Germinal center (tissue), 1 donor: ENCODE results near the gene TIMP1.

ENCODE experiments used
- DNase-seq: peaks from one replicate; pipeline ENCODE4 v3.0.0; 2012; ENCODE audit warnings: mixed read lengths, low spot score

The TIMP1 gene

DNA sequence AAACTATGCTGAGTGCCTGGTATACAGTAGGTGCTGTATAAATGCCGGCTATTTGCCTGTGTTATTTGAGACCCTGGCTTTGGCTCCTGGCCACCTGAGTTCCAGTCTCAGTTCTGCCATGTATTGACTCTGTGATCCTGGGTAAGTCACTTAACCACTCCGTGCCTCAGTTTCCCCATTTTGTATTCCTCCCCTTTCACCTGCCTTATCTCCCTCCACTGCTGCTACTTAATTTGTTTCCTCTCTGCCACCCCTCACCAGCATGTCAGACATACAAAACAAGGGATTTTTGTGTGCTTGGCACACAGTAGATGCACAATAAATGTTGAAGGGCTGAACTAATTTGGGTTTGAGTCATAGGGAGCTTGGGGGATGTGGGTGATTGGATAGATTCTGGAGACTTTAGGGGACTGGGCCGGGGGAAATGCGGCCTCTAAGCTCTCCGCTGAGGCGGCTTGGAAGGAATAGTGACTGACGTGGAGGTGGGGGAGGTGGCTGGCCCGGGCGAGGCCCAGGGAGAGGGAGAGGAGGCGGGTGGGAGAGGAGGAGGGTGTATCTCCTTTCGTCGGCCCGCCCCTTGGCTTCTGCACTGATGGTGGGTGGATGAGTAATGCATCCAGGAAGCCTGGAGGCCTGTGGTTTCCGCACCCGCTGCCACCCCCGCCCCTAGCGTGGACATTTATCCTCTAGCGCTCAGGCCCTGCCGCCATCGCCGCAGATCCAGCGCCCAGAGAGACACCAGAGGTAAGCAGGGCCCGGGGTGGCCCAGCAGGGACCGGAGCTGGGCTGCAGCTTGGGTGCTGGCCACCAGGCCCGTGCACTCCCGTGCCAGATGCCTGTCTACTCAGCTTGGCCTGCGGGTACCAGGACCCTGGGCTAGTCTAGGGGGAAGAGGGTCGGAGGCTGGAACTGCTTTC, at the start of gene TIMP1:
Gene TIMP1 (plus strand): TSS at position 706 of the 917 bp plus-strand sequence. CDS start 980 bp downstream, outside the sequence.
- peak; percentile 19 for DNase-seq

DNA sequence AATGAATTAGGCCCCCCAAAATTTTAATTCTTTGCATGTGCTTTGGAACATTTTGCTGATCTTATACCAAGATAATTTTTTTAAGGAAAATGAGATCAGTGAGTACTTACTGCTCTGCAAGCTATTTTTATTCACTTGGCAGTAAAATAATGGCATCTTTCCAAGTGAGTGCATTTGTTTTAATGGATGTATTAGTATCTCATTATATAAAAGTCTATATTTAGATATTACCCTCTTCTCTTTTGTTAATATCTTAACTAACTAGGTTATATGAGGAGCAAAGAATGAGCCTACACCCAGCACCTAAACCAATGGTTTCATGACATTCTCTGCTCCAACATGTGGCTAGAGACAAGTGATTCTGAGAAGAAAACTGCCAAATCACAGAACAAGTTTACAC, 42.4 kb upstream of the TIMP1 start:
- DNase-seq = no peak

DNA sequence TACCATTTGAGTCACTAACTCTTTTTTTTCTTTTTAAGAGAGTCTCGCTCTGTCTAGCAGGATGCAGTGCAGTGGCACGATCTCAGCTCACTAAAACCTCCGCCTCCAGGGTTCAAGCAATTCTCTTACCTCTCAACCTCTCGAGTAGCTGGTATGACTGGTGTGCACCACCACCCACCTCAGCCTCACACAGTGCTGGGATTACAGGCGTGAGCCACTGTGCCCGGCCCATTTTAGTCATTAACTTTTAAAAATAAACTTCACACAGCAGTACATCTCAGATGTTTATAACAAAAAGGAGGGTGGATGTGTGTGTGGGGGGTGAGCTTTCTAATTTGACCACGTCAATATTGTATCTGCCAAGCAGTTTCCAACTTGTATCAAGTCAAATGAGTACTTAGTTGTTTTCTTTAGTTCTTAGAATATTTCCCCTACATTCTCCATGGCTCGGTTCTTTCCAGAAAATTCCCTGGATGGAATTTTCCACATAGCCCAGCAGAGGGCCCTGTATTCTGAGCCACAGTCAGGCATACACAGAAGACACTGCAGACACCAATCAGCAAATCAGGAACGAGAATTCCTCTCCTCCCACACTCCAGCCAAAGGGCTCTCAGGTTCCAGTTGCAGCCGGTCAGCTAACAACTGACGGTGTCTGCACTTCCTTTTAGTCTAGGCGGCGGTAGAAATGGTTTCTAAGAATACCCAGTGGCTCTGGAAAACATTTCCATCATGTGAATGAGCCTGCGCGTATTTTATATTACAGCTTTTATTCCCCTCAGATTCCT, 41.3 kb upstream of the TIMP1 start:
- DNase-seq = no peak

DNA sequence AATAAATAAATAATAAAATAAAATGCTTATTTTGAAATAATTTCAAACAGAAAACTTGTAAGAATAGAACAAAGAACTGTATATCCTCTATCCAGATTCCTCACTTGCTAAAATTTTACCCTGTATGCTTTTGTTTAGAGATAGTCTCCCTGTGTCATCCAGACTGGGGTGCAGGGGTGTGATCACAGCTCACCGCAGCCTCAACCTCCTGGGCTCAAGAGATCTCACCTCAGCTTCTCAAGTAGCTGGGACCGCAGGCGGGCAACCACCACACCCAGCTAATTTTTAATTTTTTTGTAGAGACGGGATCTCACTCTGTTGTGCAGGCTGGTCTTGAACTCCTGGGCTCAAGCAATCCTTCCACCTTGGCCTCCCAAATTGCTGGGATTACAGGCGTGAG, 38.7 kb upstream of the TIMP1 start:
- DNase-seq = no peak

DNA sequence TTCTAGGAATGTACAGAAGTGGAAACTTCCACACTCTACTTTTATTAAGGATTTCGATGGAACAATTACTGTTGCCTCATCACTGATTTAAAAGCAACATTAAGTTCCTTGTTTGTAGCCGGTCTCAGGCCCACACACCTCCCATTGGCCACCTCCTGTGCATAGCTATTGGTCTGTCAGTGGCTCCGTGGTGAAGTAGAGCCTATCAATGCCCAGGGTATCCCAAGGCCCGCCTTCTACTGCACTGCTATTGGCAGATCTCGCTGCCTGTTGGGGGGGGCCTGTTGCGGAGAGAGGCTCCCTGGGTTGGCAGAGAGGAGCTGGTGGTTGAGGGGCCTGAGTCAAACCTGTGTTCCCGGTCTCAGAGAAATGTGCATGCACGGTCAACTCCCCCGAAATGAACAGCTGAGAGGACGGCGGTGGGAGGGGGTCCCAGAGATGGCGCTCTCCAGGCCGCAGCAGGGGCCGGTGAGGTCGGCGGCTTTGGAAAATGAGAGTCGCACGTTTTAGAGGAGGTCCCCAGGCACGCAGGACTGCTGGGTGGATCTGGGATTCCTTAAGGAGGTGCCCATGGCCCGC, 26.1 kb upstream of the TIMP1 start:
- peak; percentile 78 for DNase-seq

DNA sequence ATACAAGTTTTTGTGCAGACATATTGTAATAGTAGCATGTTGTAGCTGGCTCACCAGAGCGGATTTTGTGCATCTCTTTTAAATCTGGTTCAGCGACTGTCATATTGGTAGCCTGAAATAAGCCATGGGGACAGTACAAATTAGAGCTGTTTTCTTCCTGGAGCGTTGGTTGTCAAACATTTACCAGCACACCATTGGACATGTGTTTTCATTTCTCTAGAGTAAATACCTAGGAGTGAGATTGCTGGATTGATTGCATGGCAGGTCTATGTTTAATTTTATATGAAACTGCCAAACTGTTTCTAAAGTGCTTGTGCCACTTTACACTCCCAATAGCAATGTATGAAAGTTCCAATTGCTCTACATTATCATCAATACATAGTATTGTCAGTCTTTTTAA, 23.8 kb upstream of the TIMP1 start:
- no peak for DNase-seq

DNA sequence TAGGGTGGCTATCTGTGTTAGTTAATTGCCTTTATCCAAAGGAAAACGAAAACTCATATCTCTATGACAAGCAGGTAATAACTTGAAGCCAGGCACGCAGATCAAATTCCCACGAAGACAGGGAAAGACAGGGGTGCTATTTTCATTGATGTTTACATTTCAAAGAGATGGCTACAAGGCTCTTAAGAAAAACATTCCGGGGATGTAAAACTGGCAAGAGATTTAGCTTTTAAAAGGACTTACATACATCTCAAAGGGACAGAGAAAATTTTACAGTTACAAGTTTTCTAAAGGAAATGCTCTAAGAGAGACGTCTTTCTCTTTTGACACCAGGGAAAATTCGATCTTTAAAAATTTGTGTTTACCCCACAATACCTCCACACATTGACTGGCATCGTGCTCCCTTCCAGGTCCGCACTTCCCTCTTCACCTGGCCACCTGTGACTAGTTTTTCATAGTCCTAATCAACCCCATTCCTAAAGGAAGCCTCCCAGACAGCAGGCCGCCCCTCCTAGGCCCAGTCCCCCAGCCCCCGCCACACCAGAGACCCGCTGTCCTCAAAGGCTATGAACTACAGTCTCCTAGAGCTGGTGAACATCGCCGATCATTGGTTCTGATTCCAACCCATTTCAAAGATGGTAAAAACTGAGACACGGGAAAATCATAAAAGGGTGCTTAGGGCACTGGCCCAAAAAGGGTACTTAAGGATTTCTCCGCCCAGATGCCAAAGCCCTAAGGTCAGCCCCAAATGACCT, 21.9 kb upstream of the TIMP1 start:
- no peak for DNase-seq

DNA sequence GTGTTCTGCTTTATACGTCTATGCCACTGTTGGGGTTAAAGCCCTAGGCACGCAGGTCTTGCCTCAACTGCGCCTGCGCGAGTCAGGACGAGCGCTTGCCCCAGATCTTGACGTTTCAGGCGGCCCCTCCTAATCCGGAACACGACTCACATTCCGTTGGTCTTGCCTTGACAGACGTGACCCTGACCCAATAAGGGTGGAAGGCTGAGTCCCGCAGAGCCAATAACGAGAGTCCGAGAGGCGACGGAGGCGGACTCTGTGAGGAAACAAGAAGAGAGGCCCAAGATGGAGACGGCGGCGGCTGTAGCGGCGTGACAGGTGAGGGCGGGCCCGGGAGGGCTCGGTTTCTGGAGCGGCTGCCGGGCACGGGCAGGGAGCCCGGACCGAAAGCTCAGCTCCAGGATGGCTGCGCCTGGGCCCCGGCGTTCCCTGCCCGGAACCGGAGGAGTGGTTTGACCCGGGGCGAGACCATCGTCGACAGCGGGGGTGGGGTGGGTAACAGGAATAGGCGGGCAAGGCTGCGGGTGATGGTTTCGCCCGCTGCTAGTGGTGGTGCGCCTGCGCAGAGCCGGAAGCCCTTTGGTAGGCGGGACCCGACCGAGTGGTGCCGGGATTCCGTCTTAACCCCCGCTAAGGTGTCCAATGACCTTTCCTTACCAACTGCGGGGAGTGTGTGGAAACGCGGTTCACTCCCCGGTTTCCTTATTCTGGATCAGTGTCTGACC, 21.1 kb upstream of the TIMP1 start, which contains the start of gene ARAF:
Gene ARAF (plus strand): TSS at position 272 of the 725 bp plus-strand sequence. CDS start 1,763 bp downstream, outside the sequence.
- peak; percentile 93 for DNase-seq

DNA sequence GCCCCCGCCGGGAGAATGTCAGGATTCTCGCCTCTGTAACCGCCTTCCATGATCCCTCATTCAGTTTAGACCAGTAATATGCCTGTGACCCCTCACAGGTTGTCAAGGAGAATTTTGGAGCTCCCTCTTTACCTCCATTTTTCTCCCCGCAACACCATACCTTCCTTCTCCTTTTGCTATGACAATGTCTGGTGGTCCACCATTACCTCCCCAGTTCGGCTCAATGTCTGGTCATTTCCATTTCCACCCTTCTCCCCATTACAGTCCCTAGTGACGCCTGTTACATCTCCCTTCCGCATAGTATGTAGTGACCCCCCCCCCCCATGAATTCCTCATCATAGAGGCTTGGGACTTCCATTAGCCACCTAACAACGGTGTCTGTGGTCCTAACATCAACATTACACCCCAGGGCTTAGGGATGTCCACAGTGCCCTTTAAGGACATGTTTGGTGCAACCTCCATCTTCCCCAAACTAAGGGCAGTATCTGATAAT, 20.5 kb upstream of the TIMP1 start:
- DNase-seq = no peak

DNA sequence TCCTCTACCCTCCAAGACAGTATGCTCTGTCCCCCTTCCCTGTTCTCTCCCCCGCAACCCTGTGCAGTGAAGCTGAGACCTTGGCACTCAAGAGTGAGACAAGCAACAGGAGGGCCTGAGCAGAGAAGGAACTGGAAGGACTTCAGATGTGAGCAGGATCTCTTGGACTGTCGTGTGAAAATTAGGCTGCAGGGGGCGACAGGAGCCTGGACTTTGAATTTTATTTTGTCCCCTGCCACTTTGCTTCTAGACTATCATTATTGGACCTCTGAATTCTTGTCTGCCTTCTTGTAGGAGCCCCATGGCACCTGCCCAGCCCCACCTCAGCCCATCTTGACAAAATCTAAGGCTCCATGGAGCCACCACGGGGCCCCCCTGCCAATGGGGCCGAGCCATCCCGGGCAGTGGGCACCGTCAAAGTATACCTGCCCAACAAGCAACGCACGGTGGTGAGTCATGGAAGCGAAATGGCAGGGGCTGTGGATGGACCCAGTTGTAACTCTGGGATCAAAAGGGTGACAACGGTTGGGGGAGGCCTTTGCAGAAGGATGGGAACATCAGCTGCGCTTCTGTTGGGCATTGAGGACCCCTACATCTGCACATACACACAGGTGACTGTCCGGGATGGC, 19.5 kb upstream of the TIMP1 start:
- DNase-seq = no peak

DNA sequence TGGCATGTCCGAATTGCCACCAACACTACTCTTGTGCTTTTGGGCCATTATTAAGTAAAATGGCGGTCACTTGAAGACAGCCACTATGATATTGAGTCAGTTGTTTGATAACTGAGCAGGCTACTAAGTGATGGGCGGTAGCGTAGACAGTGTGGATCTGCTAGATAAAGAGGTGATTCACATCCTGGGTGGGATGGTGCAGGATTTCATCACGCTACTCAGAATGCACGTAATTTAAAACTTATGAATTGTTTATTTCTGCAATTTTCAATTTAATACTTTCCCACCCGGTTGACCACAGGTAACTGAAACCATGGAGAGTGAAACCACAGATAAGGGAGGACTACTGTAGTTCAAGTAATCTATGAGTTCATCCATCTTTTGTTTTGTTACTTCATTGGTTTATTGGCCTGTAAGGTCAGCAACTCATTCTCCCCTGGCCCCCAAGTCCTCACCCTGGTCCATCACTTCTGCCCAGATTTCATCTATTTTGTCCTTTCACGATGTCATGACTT, 18.4 kb upstream of the TIMP1 start:
- no peak for DNase-seq

DNA sequence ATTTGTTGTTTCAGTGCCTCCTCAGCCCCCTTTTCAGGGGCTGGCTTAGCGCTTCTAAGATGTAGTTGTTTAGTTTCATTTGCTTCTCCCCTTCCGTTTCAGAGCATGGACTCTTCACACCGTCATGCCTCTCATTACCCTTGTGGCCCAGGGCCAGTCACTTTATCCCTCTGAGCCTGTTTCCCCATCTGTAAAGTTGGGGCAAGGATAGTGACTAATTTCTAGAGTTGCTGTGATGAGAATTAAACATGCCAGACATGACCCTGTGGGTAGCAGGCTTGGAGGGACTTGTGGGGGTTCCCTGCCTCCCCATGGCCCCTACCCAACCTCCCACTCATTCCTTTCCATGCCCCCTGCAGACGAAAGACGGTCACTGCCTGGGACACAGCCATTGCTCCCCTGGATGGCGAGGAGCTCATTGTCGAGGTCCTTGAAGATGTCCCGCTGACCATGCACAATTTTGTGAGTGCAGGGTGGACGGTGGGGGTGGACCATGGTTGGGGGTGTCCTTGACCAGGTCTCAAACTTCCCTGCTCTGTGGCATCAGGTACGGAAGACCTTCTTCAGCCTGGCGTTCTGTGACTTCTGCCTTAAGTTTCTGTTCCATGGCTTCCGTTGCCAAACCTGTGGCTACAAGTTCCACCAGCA, 17.7 kb upstream of the TIMP1 start:
- no peak for DNase-seq

DNA sequence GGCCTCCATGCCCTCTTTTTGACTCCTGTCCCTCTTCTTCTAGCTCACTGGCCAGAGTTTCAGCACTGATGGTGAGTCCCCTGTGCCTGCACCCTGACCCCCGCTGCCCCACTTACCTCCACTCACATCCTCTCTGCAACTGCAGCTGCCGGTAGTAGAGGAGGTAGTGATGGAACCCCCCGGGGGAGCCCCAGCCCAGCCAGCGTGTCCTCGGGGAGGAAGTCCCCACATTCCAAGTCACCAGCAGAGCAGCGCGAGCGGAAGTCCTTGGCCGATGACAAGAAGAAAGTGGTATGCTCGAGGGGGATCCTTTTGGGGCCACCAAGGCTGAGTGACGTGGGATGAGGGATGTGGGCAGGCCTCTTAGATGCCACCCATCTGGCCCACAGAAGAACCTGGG, 15.4 kb upstream of the TIMP1 start:
- no peak for DNase-seq

DNA sequence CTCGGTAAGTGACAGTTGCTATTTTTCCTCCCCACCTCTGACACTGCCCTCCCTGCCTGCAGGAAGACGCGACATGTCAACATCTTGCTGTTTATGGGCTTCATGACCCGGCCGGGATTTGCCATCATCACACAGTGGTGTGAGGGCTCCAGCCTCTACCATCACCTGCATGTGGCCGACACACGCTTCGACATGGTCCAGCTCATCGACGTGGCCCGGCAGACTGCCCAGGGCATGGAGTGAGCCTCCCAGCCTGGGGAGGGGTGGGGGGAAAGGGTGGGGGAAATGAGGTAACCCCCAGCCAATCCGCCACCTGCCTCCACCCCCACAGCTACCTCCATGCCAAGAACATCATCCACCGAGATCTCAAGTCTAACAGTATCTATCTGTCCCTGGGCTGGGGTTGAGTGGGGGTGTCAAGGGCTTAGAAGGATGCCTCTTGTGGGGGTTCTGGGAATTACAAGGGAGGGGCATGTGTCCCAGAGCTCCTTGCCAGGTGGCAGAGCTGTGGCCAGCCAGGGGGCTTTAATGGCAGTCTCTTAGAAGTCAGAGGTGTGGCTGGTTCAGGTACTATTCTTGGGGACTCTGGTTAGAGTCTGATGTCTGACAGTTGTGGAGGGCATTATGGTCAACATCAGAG, 13.5 kb upstream of the TIMP1 start:
- peak; percentile 21 for DNase-seq

DNA sequence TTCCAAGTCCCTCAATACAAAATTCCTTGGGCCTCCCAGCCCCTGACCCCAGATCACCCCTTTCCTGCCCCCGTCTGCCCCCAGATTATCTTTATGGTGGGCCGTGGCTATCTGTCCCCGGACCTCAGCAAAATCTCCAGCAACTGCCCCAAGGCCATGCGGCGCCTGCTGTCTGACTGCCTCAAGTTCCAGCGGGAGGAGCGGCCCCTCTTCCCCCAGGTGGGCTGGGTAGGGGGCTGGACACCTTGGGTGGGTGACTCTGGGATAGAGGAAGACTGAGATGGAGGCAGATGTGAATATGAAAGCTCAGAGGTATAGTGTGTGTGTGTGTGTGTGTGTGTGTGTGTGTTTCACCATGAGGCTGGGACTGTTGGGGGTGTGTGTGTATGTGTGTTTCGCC, 11.4 kb upstream of the TIMP1 start:
- DNase-seq = no peak

DNA sequence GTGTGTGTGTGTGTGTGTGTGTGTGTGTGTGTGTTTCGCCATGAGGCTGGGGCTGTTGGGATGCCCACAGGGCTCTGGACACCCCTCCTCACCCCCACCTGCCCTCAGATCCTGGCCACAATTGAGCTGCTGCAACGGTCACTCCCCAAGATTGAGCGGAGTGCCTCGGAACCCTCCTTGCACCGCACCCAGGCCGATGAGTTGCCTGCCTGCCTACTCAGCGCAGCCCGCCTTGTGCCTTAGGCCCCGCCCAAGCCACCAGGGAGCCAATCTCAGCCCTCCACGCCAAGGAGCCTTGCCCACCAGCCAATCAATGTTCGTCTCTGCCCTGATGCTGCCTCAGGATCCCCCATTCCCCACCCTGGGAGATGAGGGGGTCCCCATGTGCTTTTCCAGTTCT, 11.0 kb upstream of the TIMP1 start:
- no peak for DNase-seq

DNA sequence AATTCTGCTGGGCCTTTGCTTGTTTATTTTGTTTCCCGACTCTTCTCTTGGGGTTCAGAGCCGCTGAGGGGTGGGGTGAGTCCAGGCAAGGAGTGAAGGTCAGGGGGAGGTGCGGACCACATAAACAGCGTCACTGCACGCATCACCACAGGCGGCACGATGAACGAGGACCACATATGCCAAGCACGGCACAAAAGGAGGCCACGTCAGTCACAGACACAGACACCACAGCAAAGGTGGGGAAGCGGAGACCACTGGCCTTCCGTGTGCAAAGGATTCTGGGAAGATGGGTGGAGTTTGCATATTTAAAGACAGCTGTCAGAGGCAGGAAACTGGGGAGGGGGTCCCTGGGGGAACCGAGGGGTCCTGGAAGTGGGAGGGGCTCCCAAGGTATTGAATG, 10.3 kb upstream of the TIMP1 start:
- no peak for DNase-seq

DNA sequence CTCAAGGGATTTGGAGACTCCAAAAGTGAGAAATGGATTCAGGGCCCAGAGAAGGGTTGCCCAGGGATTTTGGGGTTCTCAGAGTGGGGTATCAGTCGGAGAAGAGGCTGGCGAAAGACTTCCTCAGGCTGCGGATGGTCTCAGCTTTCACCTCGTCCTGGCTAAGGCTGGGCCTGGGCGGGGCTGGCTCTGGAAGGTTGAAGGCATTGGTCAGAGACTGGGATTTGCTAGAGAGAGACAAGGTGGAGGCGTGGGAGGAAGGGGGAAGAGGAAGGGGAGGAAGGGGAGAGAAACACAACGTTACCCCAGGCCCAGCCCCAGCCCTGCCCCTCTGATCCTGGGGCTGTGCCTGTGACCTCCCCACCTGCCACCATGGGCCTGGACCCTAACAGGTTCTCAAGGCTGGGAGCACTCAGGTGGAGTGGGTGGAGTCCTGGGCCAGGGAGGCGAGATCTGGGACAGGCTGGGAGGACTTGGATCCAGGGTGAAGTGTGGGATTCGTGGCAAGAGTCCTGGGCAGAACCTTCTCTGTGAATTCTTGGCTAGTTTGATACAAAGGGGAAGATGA, 9.4 kb upstream of the TIMP1 start:
- DNase-seq = no peak
